SK-N-MC (cell line): ENCODE results near the gene DNASE2.
"Not testable (repeated sequence)": the region's sequence is repeated elsewhere in the genome, so short reads cannot be mapped to it uniquely, and the experiment has no call there.

Source experiments
- DNase-seq: peaks from one replicate; pipeline ENCODE4 v3.0.0-alpha.2; 2011; ENCODE audit warnings: low read depth, low spot score
- H3K27ac ChIP-seq: fragments of 200-600 bp; sonication (generic); 2 replicates; pipeline ENCODE4 v1.5.1; 2016; ENCODE audit warnings: mixed run types
- H3K36me3 ChIP-seq: fragments of 200-600 bp; sonication (generic); 2 replicates; pipeline ENCODE4 v1.6.1; 2017; ENCODE audit warnings: antibody characterized with exemption, low read length, mixed read lengths; ENCODE audit not compliant: insufficient read depth
- H3K4me3 ChIP-seq: fragments of 200-600 bp; sonication (generic); 2 replicates; pipeline ENCODE4 v1.5.1; 2016
- H3K9ac ChIP-seq: fragments of 200-600 bp; sonication (generic); 2 replicates; pipeline ENCODE4 v1.8.0; 2017; ENCODE audit warnings: mixed run types, mixed read lengths; ENCODE audit not compliant: insufficient read length
- H3K9me3 ChIP-seq: fragments of 200-600 bp; sonication (generic); 2 replicates; pipeline ENCODE4 v1.6.1; 2017; ENCODE audit warnings: low read depth, mild to moderate bottlenecking, antibody characterized with exemption, low read length, moderate library complexity, mixed read lengths
- EZH2 ChIP-seq: fragments of 200-600 bp; sonication (generic); IDR thresholded peaks from one replicate; pipeline ENCODE4 v1.6.1; 2017; ENCODE audit warnings: antibody characterized with exemption
- FOXP2 ChIP-seq: optimal IDR thresholded peaks from 2 replicates; pipeline ENCODE3; 2011; ENCODE audit warnings: mild to moderate bottlenecking, moderate library complexity; ENCODE audit not compliant: insufficient read depth; ENCODE audit errors: extremely low read length, control extremely low read depth
- POLR2AphosphoS5 ChIP-seq: IDR thresholded peaks from 2 replicates; pipeline ENCODE4 v1.6.1; 2012; ENCODE audit warnings: mild to moderate bottlenecking, low read depth, low read length, borderline replicate concordance

The DNASE2 gene

GRCh38 chr19:12858041-12858928, 23.0 kb downstream of the DNASE2 start:
- TF ChIP-seq POLR2AphosphoS5 (no peak), EZH2 (no peak), FOXP2 (no peak)
- Histone ChIP-seq H3K9ac (no peak overlapping the region), H3K36me3 (peaks cover 9% of the 10 kb centered on the region; the same call in 1 of the 2 replicates), H3K9me3 (no peaks in the 10 kb centered on the region), H3K27ac (no peak overlapping the region), H3K4me3 (no peak overlapping the region)
- no peak for DNase-seq

GRCh38 chr19:12856653-12857052, 24.6 kb downstream of the DNASE2 start:
- no peak overlapping the region for H3K27ac ChIP-seq
- peaks cover 9% of the 10 kb centered on the region; the same call in 1 of the 2 replicates for H3K36me3 ChIP-seq
- H3K4me3 ChIP-seq: no peak overlapping the region
- TF ChIP-seq EZH2 (no peak), FOXP2 (no peak), POLR2AphosphoS5 (no peak)
- no peak for DNase-seq
- no peaks in the 10 kb centered on the region for H3K9me3 ChIP-seq
- no peak overlapping the region for H3K9ac ChIP-seq

GRCh38 chr19:12847159-12848139, 33.8 kb downstream of the DNASE2 start:
- Histone ChIP-seq H3K4me3 (peak overlapping the region; percentile 23; the same call in 1 of the 2 replicates), H3K9me3 (no peaks in the 10 kb centered on the region), H3K36me3 (peaks cover 4% of the 10 kb centered on the region; the same call in 1 of the 2 replicates), H3K9ac (no peak overlapping the region), H3K27ac (no peak overlapping the region)
- no peak for TF ChIP-seq POLR2AphosphoS5
- no peak for TF ChIP-seq EZH2
- no peak for TF ChIP-seq FOXP2
- DNase-seq: no peak

- not testable (repeated sequence) for H3K27ac ChIP-seq, DNase-seq, H3K36me3 ChIP-seq, H3K4me3 ChIP-seq, H3K9me3 ChIP-seq, H3K9ac ChIP-seq
Observed at GRCh38 chr19:12846613-12847012, 34.6 kb downstream of the DNASE2 start.

GRCh38 chr19:12843999-12844732, 37.1 kb downstream of the DNASE2 start:
- H3K9ac ChIP-seq: no peak overlapping the region
- no peak for TF ChIP-seq EZH2
- no peak for TF ChIP-seq POLR2AphosphoS5
- no peak for TF ChIP-seq FOXP2
- no peaks in the 10 kb centered on the region for H3K9me3 ChIP-seq
- no peak overlapping the region for H3K27ac ChIP-seq
- peaks cover 4% of the 10 kb centered on the region; the same call in 1 of the 2 replicates for H3K36me3 ChIP-seq
- no peak for DNase-seq
- H3K4me3 ChIP-seq: no peak overlapping the region

- DNase-seq: no peak
- Histone ChIP-seq H3K9me3 (no peaks in the 10 kb centered on the region), H3K36me3 (peaks cover 4% of the 10 kb centered on the region; the same call in 1 of the 2 replicates), H3K27ac (no peak overlapping the region), H3K9ac (no peak overlapping the region), H3K4me3 (no peak overlapping the region)
- TF ChIP-seq FOXP2: no peak
- TF ChIP-seq EZH2: no peak
- no peak for TF ChIP-seq POLR2AphosphoS5
Observed at GRCh38 chr19:12843328-12843727, 37.9 kb downstream of the DNASE2 start.

GRCh38 chr19:12842511-12842910, 38.7 kb downstream of the DNASE2 start:
- DNase-seq: no peak
- Histone ChIP-seq H3K4me3 (no peak overlapping the region), H3K36me3 (peaks cover 4% of the 10 kb centered on the region; the same call in 1 of the 2 replicates), H3K9me3 (no peaks in the 10 kb centered on the region), H3K27ac (no peak overlapping the region), H3K9ac (no peak overlapping the region)
- TF ChIP-seq EZH2 (no peak), POLR2AphosphoS5 (no peak), FOXP2 (no peak)

GRCh38 chr19:12841094-12841493, 40.2 kb downstream of the DNASE2 start:
- H3K27ac ChIP-seq: no peak overlapping the region
- TF ChIP-seq POLR2AphosphoS5: no peak
- TF ChIP-seq EZH2: no peak
- no peak for TF ChIP-seq FOXP2
- no peaks in the 10 kb centered on the region for H3K9me3 ChIP-seq
- H3K36me3 ChIP-seq: peaks cover 4% of the 10 kb centered on the region; the same call in 1 of the 2 replicates
- H3K9ac ChIP-seq: no peak overlapping the region
- no peak for DNase-seq
- H3K4me3 ChIP-seq: peak overlapping the region; percentile 44; the same call in 1 of the 2 replicates
